ENCODE data around the gene PLXNA1.

PLXNA1 gene

DNA sequence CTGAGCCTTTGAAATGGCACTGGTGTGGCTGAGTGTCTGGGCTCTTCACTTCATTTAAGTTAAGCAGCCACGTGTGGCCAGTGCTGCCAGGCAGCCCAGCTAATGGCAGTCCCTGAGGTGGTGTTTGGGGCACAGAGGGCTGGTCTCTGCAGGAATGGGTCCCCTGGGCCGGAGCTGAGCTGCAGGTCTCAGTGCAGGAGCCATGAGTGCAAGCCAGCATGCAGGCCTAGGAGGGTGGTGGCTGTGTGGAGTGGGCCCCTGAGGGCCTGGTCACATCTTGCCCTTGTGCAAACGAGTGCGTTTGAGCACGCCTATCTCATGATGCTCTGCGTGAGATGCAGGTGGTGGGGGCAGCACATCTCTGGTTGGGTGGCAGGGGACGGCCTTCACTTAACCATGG is 48.9 kb downstream of the PLXNA1 start:
- no peak overlapping the region for H3K27ac ChIP-seq (ENCODE audit: insufficient read depth in 1 of 2, low read depth in 1 of 2, low read length in 2 of 2, poor library complexity in 1 of 2, severe bottlenecking in 2 of 2)
- DNase-seq: no peak
- peaks cover 0 to 2% (median 0%) of the 10 kb centered on the region in 4 experiments for H3K4me1 ChIP-seq (ENCODE audit: control extremely low read depth in 1 of 4, control insufficient read depth in 4 of 4, insufficient read depth in 4 of 4, low read length in 3 of 4)
- CTCF ChIA-PET: no interaction called here
- H3K27me3 ChIP-seq (replicated peaks in 2 of 5; ENCODE audit: control insufficient read depth in 4 of 5, insufficient read depth in 5 of 5, low read length in 4 of 5): peaks cover 0 to 3% (median 0%) of the 10 kb centered on the region in 5 experiments
- no peaks in the 10 kb centered on the region for H3K36me3 ChIP-seq (ENCODE audit: control insufficient read depth in 4 of 4, insufficient read depth in 4 of 4, low read length in 3 of 4)
- 100% methylated on average over 6 of the region's 7 CpGs for WGBS (ENCODE audit: insufficient coverage)
- H3K9me3 ChIP-seq (ENCODE audit: control extremely low read depth in 1 of 5, control insufficient read depth in 4 of 5, insufficient read depth in 2 of 5, low read depth in 1 of 5, low read length in 4 of 5): no peaks in the 10 kb centered on the region
- POLR2A ChIA-PET: no interaction called here
- no peak overlapping the region for H3K4me3 ChIP-seq (ENCODE audit: control insufficient read depth in 1 of 7, extremely low read depth in 1 of 7, insufficient read depth in 4 of 7, low read depth in 2 of 7, low read length in 6 of 7)

DNA sequence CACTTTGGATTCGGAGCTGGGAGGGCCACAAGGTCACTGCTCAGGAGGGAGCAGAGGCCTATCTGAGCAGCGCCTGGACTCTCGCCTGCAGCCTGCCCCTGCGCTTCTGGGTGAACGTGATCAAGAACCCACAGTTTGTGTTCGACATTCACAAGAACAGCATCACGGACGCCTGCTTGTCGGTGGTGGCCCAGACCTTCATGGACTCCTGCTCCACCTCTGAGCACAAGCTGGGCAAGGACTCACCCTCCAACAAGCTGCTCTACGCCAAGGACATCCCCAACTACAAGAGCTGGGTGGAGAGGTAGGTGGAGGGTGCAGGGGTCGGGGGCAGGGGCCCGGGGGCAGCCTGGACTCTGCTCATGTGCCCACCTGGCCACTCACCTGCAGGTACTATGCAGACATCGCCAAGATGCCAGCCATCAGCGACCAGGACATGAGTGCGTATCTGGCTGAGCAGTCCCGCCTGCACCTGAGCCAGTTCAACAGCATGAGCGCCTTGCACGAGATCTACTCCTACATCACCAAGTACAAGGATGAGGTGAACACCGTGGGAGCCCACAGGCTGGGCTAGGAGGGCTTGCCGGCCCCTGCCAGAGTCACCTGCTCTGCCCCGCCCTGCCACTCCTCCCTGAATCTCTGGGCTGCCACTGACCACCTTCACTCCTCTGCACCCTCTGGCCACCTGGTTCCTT is 49.5 kb downstream of the PLXNA1 start:
- POLR2A ChIA-PET: no interaction called here
- Histone ChIP-seq H3K9me3 (ENCODE audit: control extremely low read depth in 1 of 5, control insufficient read depth in 4 of 5, insufficient read depth in 2 of 5, low read depth in 1 of 5, low read length in 4 of 5) (no peaks in the 10 kb centered on the region), H3K36me3 (ENCODE audit: control insufficient read depth in 4 of 4, insufficient read depth in 4 of 4, low read length in 3 of 4) (no peaks in the 10 kb centered on the region), H3K27ac (ENCODE audit: insufficient read depth in 1 of 2, low read depth in 1 of 2, low read length in 2 of 2, poor library complexity in 1 of 2, severe bottlenecking in 2 of 2) (no peak overlapping the region), H3K4me3 (ENCODE audit: control insufficient read depth in 1 of 7, extremely low read depth in 1 of 7, insufficient read depth in 4 of 7, low read depth in 2 of 7, low read length in 6 of 7) (no peak overlapping the region), H3K4me1 (ENCODE audit: control extremely low read depth in 1 of 4, control insufficient read depth in 4 of 4, insufficient read depth in 4 of 4, low read length in 3 of 4) (peaks cover 0 to 2% (median 0%) of the 10 kb centered on the region in 4 experiments), H3K27me3 (replicated peaks in 2 of 5; ENCODE audit: control insufficient read depth in 4 of 5, insufficient read depth in 5 of 5, low read length in 4 of 5) (peaks cover 0 to 3% (median 0%) of the 10 kb centered on the region in 5 experiments)
- CTCF ChIA-PET: no interaction called here
- WGBS (ENCODE audit: insufficient coverage): 91% methylated on average over 15 of the region's 21 CpGs
- no peak for DNase-seq
